Nephron progenitor cell (in vitro differentiated cells): ENCODE results near the gene UBE2Z.
A peak's percentile ranks its signal among the peaks of the same experiment; 100 is the strongest.
"Not testable (repeated sequence)": the region's sequence is repeated elsewhere in the genome, so short reads cannot be mapped to it uniquely, and the experiment has no call there.

Source experiments
- DNase-seq: peaks from one replicate; pipeline ENCODE4 v3.0.0; 2021
- H3K27ac Mint-ChIP-seq: 2 replicates; pipeline ENCODE4 v1.8.0; 2021; ENCODE audit warnings: mild to moderate bottlenecking, moderate library complexity, mixed read lengths
- H3K27me3 Mint-ChIP-seq: 2 replicates; pipeline ENCODE4 v1.8.0; 2021; ENCODE audit warnings: mild to moderate bottlenecking, low read depth, mixed read lengths; ENCODE audit not compliant: poor library complexity
- H3K36me3 Mint-ChIP-seq: 2 replicates; pipeline ENCODE4 v1.8.0; 2021; ENCODE audit warnings: low read depth, mixed read lengths
- H3K4me1 Mint-ChIP-seq: 2 replicates; pipeline ENCODE4 v1.8.0; 2021; ENCODE audit warnings: mixed read lengths
- H3K4me3 Mint-ChIP-seq: 2 replicates; pipeline ENCODE4 v1.8.0; 2021; ENCODE audit warnings: mild to moderate bottlenecking, moderate library complexity, mixed read lengths
- H3K9me3 Mint-ChIP-seq: 2 replicates; pipeline ENCODE4 v1.8.0; 2021; ENCODE audit warnings: mild to moderate bottlenecking, moderate library complexity, mixed read lengths
- CTCF ChIP-seq: fragments of 200-600 bp; sonication (generic); IDR thresholded peaks from 2 replicates; pipeline ENCODE4 v1.5.0; 2021; ENCODE audit warnings: antibody characterized with exemption

Gene UBE2Z

DNA sequence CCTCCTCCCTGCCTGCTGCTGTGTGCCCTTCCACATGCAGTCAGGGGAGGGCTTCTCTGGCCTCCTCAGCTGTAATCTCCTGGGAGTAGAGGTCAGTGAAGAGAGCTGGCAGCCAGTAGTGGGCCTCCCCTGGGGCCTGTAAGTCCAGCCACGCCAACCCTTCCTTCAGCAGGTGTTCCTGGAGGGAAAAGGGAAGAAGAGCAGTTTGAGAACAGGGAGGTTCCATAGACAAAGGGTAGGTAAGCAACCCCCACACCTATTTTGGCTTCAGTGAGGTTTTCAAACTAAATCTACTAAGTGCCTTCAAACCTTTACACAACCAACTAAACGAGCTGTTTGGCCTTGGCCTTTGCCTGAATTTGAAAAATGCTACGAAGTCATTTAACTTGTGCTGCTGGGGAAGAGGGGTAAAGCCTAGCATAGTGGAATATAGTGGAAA, 22.2 kb downstream of the UBE2Z start:
- peak overlapping the region; percentile 88 for H3K27ac Mint-ChIP-seq
- no peak overlapping the region for H3K4me3 Mint-ChIP-seq

DNA sequence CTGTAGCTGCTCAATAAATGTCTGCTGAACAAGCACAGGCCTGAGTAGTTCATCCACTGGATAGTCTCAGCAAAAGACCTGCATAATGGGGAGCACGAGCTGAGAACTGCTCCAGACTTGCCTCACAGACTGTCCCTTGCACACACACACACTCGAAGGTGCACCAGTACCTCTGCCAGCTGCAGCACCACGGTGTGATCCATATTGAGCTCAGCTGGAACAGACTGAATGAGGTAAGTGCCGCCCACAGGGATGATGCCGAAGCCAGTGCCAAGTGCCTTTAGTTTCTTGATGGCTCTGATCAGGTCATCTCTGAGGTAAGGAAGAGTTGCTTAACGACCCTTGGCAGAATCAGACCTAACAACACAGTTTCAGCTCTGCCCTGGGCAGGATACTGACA, 24.8 kb downstream of the UBE2Z start:
- no peaks in the 10 kb centered on the region for H3K27me3 Mint-ChIP-seq
- H3K4me3 Mint-ChIP-seq = no peak overlapping the region
- H3K27ac Mint-ChIP-seq = no peak overlapping the region
- no peak for TF ChIP-seq CTCF
- H3K4me1 Mint-ChIP-seq = peaks cover 17% of the 10 kb centered on the region
- H3K9me3 Mint-ChIP-seq = no peaks in the 10 kb centered on the region
- no peak for DNase-seq
- H3K36me3 Mint-ChIP-seq = peaks cover 77% of the 10 kb centered on the region

More for the DNA sequence above, 22.2 kb downstream of the UBE2Z start:
- Mint-ChIP-seq H3K27me3 (no peaks in the 10 kb centered on the region), H3K36me3 (peaks cover 80% of the 10 kb centered on the region), H3K9me3 (no peaks in the 10 kb centered on the region), H3K4me1 (peaks cover 28% of the 10 kb centered on the region)
- no peak for DNase-seq
- TF ChIP-seq CTCF = no peak

DNA sequence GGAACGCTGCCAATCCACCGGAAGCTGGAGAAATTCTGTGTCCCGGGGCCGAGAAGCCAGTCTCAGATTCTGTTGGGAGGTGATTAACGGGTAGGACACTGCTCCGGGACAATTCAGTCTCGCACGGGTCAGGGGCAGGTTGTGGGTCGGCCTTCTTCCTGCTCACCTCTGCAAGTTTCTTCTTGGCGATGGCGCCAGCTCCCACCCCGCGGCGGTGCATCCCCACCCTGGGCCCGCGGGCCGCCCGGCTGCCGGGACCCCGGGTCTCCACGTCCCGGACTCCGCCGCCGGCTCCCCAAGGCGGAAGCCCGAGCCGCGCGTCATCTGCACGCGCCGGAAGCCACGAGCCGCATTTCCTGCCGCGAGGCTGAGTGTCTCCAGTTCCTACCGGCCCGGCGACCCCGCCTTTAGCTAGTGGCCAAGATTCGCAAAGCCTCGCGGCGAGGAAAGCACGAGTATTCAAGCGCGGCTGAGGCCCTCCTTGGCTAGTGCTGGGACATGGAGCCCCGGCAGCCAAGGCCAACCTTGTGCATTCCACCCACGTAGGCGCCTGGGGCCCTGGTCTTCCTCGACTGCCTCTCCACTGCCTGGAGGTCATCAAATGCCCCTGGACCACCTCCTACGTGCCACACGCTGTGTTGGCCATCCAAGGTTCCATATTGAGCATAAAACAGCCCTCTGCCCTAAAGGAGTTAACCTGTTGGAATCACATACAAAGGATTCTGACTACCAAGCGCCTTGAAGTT, 36.5 kb downstream of the UBE2Z start, which contains the start of gene SNF8:
Gene SNF8, minus strand, starts transcription at position 328 of the 746 bp plus-strand sequence. Its CDS starts 108 bp downstream, at position 220.
- peaks cover 27% of the 10 kb centered on the region for H3K4me1 Mint-ChIP-seq
- H3K9me3 Mint-ChIP-seq = peaks cover 3% of the 10 kb centered on the region
- peak within 1 kb of the TSS; percentile 98 for H3K4me3 Mint-ChIP-seq
- peak; percentile 93 for DNase-seq
- H3K27ac Mint-ChIP-seq = peak within 1 kb of the TSS; percentile 99
- H3K27me3 Mint-ChIP-seq = peaks cover 14% of the 10 kb centered on the region
- H3K36me3 Mint-ChIP-seq = peaks cover 14% of the 10 kb centered on the region
- no peak for TF ChIP-seq CTCF

- Mint-ChIP-seq H3K4me1 (peaks cover 27% of the 10 kb centered on the region), H3K36me3 (peaks cover 11% of the 10 kb centered on the region), H3K4me3 (peak overlapping the region; percentile 98), H3K27ac (peak overlapping the region; percentile 93), H3K27me3 (peaks cover 14% of the 10 kb centered on the region)
- not testable (repeated sequence) for H3K9me3 Mint-ChIP-seq, DNase-seq
These were observed 37.0 kb downstream of the UBE2Z start for GRCh38 chr17:48945261-48945651.

- Mint-ChIP-seq H3K27me3 (peaks cover 13% of the 10 kb centered on the region), H3K9me3 (no peaks in the 10 kb centered on the region), H3K36me3 (no peaks in the 10 kb centered on the region), H3K4me3 (no peak overlapping the region), H3K4me1 (peaks cover 17% of the 10 kb centered on the region), H3K27ac (no peak overlapping the region)
- TF ChIP-seq CTCF = no peak
- DNase-seq = no peak
These were observed 43.4 kb downstream of the UBE2Z start for GRCh38 chr17:48951572-48951971.

DNA sequence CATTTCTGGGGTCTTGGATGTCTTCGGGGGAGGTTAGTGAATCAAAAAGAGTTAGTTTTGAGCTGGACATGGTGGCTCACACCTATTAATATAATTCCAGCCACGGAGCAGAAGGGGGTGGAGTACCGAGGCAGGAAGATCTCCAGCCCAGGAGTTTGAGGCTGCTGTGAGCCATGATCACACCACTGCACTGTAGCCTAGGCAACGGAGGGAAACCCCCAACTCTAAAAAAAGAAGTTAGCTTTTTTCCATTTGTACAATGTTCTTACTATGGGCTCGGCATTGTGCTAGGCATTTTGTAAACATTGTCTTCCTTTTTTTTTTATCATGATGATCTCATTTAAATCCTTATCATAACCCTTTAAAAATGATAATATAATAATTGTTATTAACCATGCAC, 44.7 kb downstream of the UBE2Z start:
- H3K36me3 Mint-ChIP-seq = no peaks in the 10 kb centered on the region
- H3K4me1 Mint-ChIP-seq = peaks cover 20% of the 10 kb centered on the region
- no peak overlapping the region for H3K4me3 Mint-ChIP-seq
- H3K27me3 Mint-ChIP-seq = peaks cover 6% of the 10 kb centered on the region
- H3K27ac Mint-ChIP-seq = no peak overlapping the region
- DNase-seq = no peak
- H3K9me3 Mint-ChIP-seq = no peaks in the 10 kb centered on the region
- no peak for TF ChIP-seq CTCF
